Bronchial smooth muscle cell (primary cell): Measurements from ENCODE around the gene BRK1. TPM values are rescaled to one million over a fixed set of nuclear protein-coding genes. Genes with fewer than 3 reads are reported as not detected.

Experiments
- total RNA-seq: library from RNA; depleted of rRNA; stranded (reverse); fragments of >200 nt; gene quantifications from 2 replicates; pipeline ENCODE4 v1.2.1, GENCODE V29; 2014

Gene BRK1
- total RNA-seq: 131 and 142 TPM in 2 replicates

DNA sequence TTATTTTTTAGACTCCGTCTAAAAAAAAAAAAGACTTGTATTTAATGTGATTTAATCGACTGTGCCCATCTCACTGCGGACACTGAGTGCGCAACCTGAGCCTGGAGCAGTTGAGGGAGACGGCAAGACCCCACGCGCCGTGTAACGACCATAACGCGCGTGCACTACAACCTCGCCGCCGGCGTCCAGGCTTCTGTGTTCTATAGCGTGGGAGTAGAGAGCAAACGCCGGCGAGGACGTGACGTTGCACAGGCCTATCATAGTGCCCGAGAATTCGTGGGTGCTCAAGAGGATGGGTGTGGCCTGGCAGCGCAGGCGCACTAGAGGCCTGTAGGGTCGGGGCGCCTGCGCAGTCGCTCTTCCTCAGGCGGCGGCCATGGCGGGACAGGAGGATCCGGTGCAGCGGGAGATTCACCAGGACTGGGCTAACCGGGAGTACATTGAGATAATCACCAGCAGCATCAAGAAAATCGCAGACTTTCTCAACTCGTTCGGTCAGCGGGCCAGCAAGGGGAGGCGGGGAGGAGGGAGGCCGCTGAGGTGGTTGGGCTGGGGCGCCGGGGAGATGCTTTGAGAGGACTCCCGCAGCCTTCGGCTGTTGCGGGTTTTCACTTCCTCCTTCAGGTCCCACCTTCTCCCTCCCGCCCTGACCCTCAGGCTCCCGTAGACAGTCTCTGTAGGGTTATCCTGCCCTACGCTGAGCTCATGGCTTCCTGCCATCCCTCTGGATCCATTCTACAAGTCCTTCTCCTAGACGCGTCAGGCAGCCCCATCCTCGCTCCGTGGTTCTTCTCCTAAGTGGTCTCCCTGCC is at the start of gene BRK1:
TSS of gene BRK1 (plus strand) at position 350 of the 812 bp plus-strand sequence. CDS start at position 377, 27 bp downstream.

GRCh38 chr3:10108091-10108490 is 7.4 kb upstream of the BRK1 start, which contains the start of gene FANCD2OS:
TSS of gene FANCD2OS (minus strand) at chr3:10108255. CDS start at chr3:10104774, 3,481 bp downstream.

GRCh38 chr3:10164546-10165393 is 49.3 kb downstream of the BRK1 start, which contains the start of gene IRAK2:
TSS of gene IRAK2 (plus strand) at chr3:10164919. CDS start at chr3:10164955, 36 bp downstream.

Other genes starting within 250 kb of the BRK1 start
- gene CIDEC, start 235.4 kb upstream of the BRK1 start, total RNA-seq: not detected in 2 replicates
- 26.3 and 43.4 TPM in 2 replicates for gene JAGN1, start 225.1 kb upstream of the BRK1 start, total RNA-seq
- gene IL17RE, start 212.8 kb upstream of the BRK1 start, total RNA-seq: 0.52 and 0.63 TPM in 2 replicates
- gene IL17RC, start 198.6 kb upstream of the BRK1 start, total RNA-seq: 25.4 and 37.8 TPM in 2 replicates
- 20.0 and 45.3 TPM in 2 replicates for gene CRELD1, start 181.8 kb upstream of the BRK1 start, total RNA-seq
- gene PRRT3, start 163.3 kb upstream of the BRK1 start, total RNA-seq: 1.9 and 3.0 TPM in 2 replicates
- 67.1 and 70.9 TPM in 2 replicates for gene EMC3, start 128.8 kb upstream of the BRK1 start, total RNA-seq
- gene FANCD2, start 89.2 kb upstream of the BRK1 start, total RNA-seq: 1.0 and 3.6 TPM in 2 replicates
- not detected in 2 replicates for gene FANCD2OS, start 7.4 kb upstream of the BRK1 start, total RNA-seq
- gene VHL, start 26.1 kb downstream of the BRK1 start, total RNA-seq: 25.9 and 33.1 TPM in 2 replicates
- gene IRAK2, start 49.2 kb downstream of the BRK1 start, total RNA-seq: 4.9 and 5.2 TPM in 2 replicates
- gene TATDN2, start 132.8 kb downstream of the BRK1 start, total RNA-seq: 6.9 and 10.1 TPM in 2 replicates
- not detected in 2 replicates for gene GHRL, start 177.3 kb downstream of the BRK1 start, total RNA-seq
- 312 and 326 TPM in 2 replicates for gene SEC13, start 205.4 kb downstream of the BRK1 start, total RNA-seq